ENCODE data around the gene CABYR.
A peak's percentile ranks its signal among the peaks of the same experiment; 100 is the strongest.

Gene CABYR, protein sequence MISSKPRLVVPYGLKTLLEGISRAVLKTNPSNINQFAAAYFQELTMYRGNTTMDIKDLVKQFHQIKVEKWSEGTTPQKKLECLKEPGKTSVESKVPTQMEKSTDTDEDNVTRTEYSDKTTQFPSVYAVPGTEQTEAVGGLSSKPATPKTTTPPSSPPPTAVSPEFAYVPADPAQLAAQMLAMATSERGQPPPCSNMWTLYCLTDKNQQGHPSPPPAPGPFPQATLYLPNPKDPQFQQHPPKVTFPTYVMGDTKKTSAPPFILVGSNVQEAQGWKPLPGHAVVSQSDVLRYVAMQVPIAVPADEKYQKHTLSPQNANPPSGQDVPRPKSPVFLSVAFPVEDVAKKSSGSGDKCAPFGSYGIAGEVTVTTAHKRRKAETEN

DNA sequence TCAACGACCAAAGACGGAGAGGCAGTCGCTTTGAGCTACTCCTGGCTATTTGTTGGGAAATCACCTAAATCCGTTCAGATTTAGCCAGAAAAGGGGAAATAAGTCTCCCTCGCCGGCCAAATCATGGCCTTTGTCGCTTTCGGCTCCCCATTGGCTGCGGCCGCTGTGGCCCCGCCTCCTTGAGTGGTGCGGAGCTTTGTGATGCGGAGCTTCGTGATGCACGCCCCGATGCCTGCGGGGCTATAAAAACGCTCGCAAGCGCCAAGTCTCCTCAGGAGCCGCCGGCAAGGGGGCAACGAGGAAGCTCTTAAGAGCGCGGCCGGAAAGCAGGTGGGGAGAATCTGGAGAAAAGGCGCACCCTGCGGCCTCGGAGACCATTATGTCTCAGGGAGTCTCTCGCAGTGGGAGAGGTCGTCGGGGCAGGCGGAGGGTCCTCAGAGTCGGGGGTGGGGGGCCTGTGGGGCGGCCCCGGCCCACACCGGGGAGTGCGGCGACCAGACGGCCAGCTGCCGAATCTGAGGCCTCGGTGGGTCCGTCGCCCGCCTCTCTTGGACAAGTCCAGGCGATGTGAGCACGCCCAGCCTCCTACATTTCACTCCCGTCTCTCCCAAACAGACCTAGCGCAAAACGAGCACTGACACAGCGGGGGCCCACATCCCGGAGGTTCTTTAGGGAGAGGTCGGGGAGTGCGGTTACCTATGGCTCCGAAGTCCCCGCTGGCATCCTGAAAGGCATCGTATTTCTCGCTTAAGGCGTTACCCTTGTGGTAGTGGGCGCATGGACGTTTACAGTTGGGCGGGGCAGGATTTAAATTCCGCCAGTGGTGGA is at the start of gene CABYR:
Gene CABYR, plus strand, starts transcription at position 274 of the 828 bp plus-strand sequence. CDS start 4,053 bp downstream, outside the sequence.
- H3K9me3 ChIP-seq (ENCODE audit: control insufficient read depth, insufficient read depth, low read depth, low read length), result no peaks in the 10 kb centered on the region
- H3K36me3 ChIP-seq (ENCODE audit: control insufficient read depth in 2 of 2, insufficient read depth in 1 of 2, low read length in 2 of 2), result peaks cover 5 to 11% of the 10 kb centered on the region in 2 experiments
- POLR2A ChIA-PET, result interaction anchor here (0.5 to 2.0 kb wide), 64 partner anchors 9 to 697 kb away, joined by 3 to 23 read pairs (median 4); partner anchors contain the start of genes IMPACT, OSBPL1A, RIOK3 and TTC39C
- CTCF ChIA-PET, result interaction anchor here (0.6 to 1.4 kb wide), 6 partner anchors 21 to 1328 kb away, joined by 3 to 6 read pairs (median 4); no protein-coding TSS in a partner anchor
- H3K4me3 ChIP-seq (ENCODE audit: low read depth, low read length), result peak within 1 kb of the TSS; percentile 59
- H3K4me1 ChIP-seq (ENCODE audit: control insufficient read depth, insufficient read depth, low read length), result peaks cover 4% of the 10 kb centered on the region
- H3K27ac ChIP-seq (ENCODE audit: extremely low read depth, low read depth, low read length), result peak within 1 kb of the TSS; percentile 77
- TF ChIP-seq ZNF610 (tag by site-specific recombination; IDR thresholded peaks at IDR 0.05; ENCODE audit: borderline replicate concordance), result no peak
- TF ChIP-seq ZFP41 (tag by site-specific recombination; IDR thresholded peaks at IDR 0.05; ENCODE audit: borderline replicate concordance), result no peak
- TF ChIP-seq, protein P1, sequence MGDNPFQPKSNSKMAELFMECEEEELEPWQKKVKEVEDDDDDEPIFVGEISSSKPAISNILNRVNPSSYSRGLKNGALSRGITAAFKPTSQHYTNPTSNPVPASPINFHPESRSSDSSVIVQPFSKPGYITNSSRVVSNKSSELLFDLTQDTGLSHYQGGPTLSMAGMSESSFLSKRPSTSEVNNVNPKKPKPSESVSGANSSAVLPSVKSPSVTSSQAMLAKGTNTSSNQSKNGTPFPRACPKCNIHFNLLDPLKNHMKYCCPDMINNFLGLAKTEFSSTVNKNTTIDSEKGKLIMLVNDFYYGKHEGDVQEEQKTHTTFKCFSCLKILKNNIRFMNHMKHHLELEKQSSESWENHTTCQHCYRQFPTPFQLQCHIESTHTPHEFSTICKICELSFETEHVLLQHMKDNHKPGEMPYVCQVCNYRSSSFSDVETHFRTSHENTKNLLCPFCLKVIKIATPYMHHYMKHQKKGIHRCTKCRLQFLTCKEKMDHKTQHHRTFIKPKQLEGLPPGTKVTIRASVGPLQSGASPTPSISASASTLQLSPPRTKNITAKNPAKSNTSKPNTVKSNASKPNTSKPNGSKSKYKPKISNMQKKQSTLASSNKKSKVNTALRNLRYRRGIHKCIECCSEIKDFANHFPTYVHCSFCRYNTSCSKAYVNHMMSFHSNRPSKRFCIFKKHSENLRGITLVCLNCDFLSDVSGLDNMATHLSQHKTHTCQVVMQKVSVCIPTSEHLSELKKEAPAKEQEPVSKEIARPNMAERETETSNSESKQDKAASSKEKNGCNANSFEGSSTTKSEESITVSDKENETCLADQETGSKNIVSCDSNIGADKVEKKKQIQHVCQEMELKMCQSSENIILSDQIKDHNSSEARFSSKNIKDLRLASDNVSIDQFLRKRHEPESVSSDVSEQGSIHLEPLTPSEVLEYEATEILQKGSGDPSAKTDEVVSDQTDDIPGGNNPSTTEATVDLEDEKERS (tag by site-specific recombination; IDR thresholded peaks at IDR 0.05), result no peak
- TF ChIP-seq ZNF701 (tag by site-specific recombination; IDR thresholded peaks at IDR 0.05), result no peak
- no peak for TF ChIP-seq ZNF600 (tag by site-specific recombination; IDR thresholded peaks at IDR 0.05)
- no peak for TF ChIP-seq ZNF138 (tag by site-specific recombination; IDR thresholded peaks at IDR 0.05; ENCODE audit: borderline replicate concordance)
- peak; percentile 68 for TF ChIP-seq KLF1 (tag by site-specific recombination; IDR thresholded peaks at IDR 0.05)
- TF ChIP-seq ZNF707 (tag by site-specific recombination; IDR thresholded peaks at IDR 0.05), result no peak
- TF ChIP-seq BCL11A (tag by site-specific recombination; IDR thresholded peaks at IDR 0.05; ENCODE audit: low read depth), result no peak
- no peak for TF ChIP-seq HOXD13 (CRISPR knock-in tag; IDR thresholded peaks at IDR 0.05; ENCODE audit: borderline replicate concordance)
- no peak for TF ChIP-seq ZSCAN16 (tag by site-specific recombination; IDR thresholded peaks at IDR 0.05)
- no peak for TF ChIP-seq ZNF416 (tag by site-specific recombination; IDR thresholded peaks at IDR 0.05)
- TF ChIP-seq, protein P2, sequence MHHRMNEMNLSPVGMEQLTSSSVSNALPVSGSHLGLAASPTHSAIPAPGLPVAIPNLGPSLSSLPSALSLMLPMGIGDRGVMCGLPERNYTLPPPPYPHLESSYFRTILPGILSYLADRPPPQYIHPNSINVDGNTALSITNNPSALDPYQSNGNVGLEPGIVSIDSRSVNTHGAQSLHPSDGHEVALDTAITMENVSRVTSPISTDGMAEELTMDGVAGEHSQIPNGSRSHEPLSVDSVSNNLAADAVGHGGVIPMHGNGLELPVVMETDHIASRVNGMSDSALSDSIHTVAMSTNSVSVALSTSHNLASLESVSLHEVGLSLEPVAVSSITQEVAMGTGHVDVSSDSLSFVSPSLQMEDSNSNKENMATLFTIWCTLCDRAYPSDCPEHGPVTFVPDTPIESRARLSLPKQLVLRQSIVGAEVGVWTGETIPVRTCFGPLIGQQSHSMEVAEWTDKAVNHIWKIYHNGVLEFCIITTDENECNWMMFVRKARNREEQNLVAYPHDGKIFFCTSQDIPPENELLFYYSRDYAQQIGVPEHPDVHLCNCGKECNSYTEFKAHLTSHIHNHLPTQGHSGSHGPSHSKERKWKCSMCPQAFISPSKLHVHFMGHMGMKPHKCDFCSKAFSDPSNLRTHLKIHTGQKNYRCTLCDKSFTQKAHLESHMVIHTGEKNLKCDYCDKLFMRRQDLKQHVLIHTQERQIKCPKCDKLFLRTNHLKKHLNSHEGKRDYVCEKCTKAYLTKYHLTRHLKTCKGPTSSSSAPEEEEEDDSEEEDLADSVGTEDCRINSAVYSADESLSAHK (tag by site-specific recombination; IDR thresholded peaks at IDR 0.05), result no peak; the same call in 1 of the 2 replicates
- no peak for TF ChIP-seq GLI4 (tag by site-specific recombination; IDR thresholded peaks at IDR 0.05)
- TF ChIP-seq ZBTB48 (tag by site-specific recombination; IDR thresholded peaks at IDR 0.05), result peak; percentile 51; the same call in 1 of the 2 replicates
- TF ChIP-seq ZNF514 (tag by site-specific recombination; IDR thresholded peaks at IDR 0.05), result no peak
- TF ChIP-seq EGR2 (tag by site-specific recombination; IDR thresholded peaks at IDR 0.05; ENCODE audit: low read depth), result no peak
- no peak for TF ChIP-seq ZFP37 (tag by site-specific recombination; IDR thresholded peaks at IDR 0.05)
- TF ChIP-seq GLI2 (tag by site-specific recombination; IDR thresholded peaks at IDR 0.05; ENCODE audit: borderline replicate concordance, low read depth), result no peak
- TF ChIP-seq ZSCAN30 (tag by site-specific recombination; IDR thresholded peaks at IDR 0.05), result 0 out of 2 replicates have a peak, but pooled peaks have one; percentile 28
- TF ChIP-seq ZNF76 (tag by site-specific recombination; IDR thresholded peaks at IDR 0.05; ENCODE audit: borderline replicate concordance, low read depth), result no peak
- TF ChIP-seq ZNF341 (tag by site-specific recombination; IDR thresholded peaks at IDR 0.05; ENCODE audit: low read depth), result no peak
- TF ChIP-seq KLF16 (tag by site-specific recombination; IDR thresholded peaks at IDR 0.05), result no peak; the same call in 1 of the 2 replicates
- no peak for TF ChIP-seq REPIN1 (tag by site-specific recombination; IDR thresholded peaks at IDR 0.05; ENCODE audit: low read depth)
- no peak for TF ChIP-seq MYNN (tag by site-specific recombination; IDR thresholded peaks at IDR 0.05; ENCODE audit: borderline replicate concordance)
- TF ChIP-seq, protein P3, sequence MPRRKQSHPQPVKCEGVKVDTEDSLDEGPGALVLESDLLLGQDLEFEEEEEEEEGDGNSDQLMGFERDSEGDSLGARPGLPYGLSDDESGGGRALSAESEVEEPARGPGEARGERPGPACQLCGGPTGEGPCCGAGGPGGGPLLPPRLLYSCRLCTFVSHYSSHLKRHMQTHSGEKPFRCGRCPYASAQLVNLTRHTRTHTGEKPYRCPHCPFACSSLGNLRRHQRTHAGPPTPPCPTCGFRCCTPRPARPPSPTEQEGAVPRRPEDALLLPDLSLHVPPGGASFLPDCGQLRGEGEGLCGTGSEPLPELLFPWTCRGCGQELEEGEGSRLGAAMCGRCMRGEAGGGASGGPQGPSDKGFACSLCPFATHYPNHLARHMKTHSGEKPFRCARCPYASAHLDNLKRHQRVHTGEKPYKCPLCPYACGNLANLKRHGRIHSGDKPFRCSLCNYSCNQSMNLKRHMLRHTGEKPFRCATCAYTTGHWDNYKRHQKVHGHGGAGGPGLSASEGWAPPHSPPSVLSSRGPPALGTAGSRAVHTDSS (tag by site-specific recombination; IDR thresholded peaks at IDR 0.05), result no peak
- no peak for TF ChIP-seq ZNF214 (tag by site-specific recombination; IDR thresholded peaks at IDR 0.05; ENCODE audit: borderline replicate concordance)
- no peak for TF ChIP-seq ZNF184 (tag by site-specific recombination; IDR thresholded peaks at IDR 0.05)
- TF ChIP-seq GLIS2 (tag by site-specific recombination; IDR thresholded peaks at IDR 0.05), result peak; percentile 86
